Measurements from ENCODE around the gene DDX3X. TPM values are rescaled to one million over a fixed set of nuclear protein-coding genes. Genes with fewer than 3 reads are reported as not detected.
A peak's percentile ranks its signal among the peaks of the same experiment; 100 is the strongest.

The DDX3X gene
- total RNA-seq, 1 experiment from 2014 or later, result 228 TPM

DNA sequence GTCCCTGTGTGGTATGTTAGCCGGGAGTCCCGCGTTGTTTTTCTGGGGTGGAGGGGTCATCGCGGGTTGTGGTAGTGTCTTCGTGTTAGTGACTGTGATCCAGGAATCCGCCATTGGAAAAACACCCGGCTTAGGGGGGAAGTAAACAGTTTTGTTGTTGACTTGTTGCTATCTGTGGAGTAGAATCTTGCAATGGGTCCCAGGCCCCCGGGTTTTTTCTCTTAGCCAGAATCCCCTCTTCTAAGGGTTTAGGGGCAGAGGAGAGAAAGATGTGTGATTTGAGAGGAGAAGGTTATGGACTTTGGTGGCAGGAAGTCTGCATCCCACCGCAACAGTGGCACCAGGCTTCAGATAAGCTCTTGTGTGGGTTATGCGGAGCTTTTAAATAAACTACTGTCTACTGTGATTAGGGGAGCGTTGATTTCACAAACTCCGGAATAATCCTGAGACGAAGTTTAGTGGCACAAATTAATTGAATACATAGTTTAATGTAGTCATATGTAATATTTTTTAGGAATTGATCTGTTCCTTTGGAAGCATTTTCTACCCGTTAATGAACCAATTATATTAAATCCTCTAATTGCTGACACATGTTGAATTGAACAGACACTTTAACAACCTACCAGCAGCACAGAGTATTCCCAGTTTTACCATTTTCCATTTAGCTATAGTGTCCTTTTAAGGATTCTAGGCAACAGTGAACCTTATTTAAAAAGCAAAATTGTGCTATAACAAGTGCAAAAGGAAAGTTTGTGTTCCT lies 1.4 kb downstream of the DDX3X start:
- ChIA-PET CTCF (no interaction called here), POLR2A (interaction anchor here (0.6 kb wide), 1 partner anchor 67 kb away, joined by 7 read pairs; no protein-coding TSS in a partner anchor)
- peaks cover 41% of the 10 kb centered on the region for H3K36me3 Mint-ChIP-seq
- TF ChIP-seq TEAD4 (CRISPR knock-in tag; IDR thresholded peaks at IDR 0.05) (no peak), NFATC4 (CRISPR knock-in tag; IDR thresholded peaks at IDR 0.05) (no peak)
- no peaks in the 10 kb centered on the region for H3K9me3 Mint-ChIP-seq
- DNase-seq (ENCODE audit: low spot score) (no peak), ATAC-seq (no peak)
- peak overlapping the region; percentile 86 for H3K4me3 Mint-ChIP-seq
- peaks cover 45% of the 10 kb centered on the region for H3K4me1 Mint-ChIP-seq
- no peaks in the 10 kb centered on the region for H3K27me3 Mint-ChIP-seq (ENCODE audit: low read depth)
- peak overlapping the region; percentile 84; the same call in 1 of the 2 replicates for H3K27ac Mint-ChIP-seq

DNA sequence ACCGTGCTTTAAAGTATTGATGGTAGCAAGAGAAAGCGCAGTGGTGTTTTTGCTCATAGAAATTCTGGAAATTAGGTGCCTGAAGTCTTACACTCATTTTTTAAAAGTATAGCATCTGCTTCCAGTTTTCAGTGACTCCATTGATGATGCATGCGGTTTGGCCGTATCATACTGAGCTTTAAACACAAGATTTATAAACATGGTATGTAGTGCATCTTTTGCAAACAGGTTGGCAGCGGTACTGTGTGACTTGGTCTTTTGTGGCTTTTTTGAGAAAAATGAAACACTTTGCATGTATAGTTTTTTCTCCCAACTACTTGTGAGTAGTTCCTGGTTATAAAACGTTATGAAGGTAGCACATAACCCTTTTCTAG lies 2.0 kb downstream of the DDX3X start:
- Mint-ChIP-seq H3K27ac (peak overlapping the region; percentile 79), H3K4me1 (peaks cover 41% of the 10 kb centered on the region), H3K9me3 (no peaks in the 10 kb centered on the region), H3K4me3 (peak overlapping the region; percentile 86), H3K27me3 (ENCODE audit: low read depth) (no peaks in the 10 kb centered on the region), H3K36me3 (peaks cover 46% of the 10 kb centered on the region)
- ChIA-PET CTCF (no interaction called here), POLR2A (interaction anchor here (0.6 kb wide), 1 partner anchor 66 kb away, joined by 7 read pairs; no protein-coding TSS in a partner anchor)
- TF ChIP-seq NR3C1 (CRISPR knock-in tag; conservative IDR thresholded peaks at IDR 0.05; ENCODE audit: low read depth) (no peak), ZNF423 (CRISPR knock-in tag; IDR thresholded peaks at IDR 0.05) (no peak), SMAD3 (CRISPR knock-in tag; IDR thresholded peaks at IDR 0.05; ENCODE audit: borderline replicate concordance) (no peak), TCF7 (CRISPR knock-in tag; IDR thresholded peaks at IDR 0.05; ENCODE audit: low read depth) (no peak), ZNF317 (CRISPR knock-in tag; IDR thresholded peaks at IDR 0.05; ENCODE audit: borderline replicate concordance, low read depth) (no peak), ZNF138 (CRISPR knock-in tag; conservative IDR thresholded peaks at IDR 0.05) (no peak)
- TF ChIP-seq, protein P1, sequence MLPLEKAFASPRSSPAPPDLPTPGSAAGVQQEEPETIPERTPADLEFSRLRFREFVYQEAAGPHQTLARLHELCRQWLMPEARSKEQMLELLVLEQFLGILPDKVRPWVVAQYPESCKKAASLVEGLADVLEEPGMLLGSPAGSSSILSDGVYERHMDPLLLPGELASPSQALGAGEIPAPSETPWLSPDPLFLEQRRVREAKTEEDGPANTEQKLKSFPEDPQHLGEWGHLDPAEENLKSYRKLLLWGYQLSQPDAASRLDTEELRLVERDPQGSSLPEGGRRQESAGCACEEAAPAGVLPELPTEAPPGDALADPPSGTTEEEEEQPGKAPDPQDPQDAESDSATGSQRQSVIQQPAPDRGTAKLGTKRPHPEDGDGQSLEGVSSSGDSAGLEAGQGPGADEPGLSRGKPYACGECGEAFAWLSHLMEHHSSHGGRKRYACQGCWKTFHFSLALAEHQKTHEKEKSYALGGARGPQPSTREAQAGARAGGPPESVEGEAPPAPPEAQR (CRISPR knock-in tag; IDR thresholded peaks at IDR 0.05), result no peak
- TF ChIP-seq, protein P2, sequence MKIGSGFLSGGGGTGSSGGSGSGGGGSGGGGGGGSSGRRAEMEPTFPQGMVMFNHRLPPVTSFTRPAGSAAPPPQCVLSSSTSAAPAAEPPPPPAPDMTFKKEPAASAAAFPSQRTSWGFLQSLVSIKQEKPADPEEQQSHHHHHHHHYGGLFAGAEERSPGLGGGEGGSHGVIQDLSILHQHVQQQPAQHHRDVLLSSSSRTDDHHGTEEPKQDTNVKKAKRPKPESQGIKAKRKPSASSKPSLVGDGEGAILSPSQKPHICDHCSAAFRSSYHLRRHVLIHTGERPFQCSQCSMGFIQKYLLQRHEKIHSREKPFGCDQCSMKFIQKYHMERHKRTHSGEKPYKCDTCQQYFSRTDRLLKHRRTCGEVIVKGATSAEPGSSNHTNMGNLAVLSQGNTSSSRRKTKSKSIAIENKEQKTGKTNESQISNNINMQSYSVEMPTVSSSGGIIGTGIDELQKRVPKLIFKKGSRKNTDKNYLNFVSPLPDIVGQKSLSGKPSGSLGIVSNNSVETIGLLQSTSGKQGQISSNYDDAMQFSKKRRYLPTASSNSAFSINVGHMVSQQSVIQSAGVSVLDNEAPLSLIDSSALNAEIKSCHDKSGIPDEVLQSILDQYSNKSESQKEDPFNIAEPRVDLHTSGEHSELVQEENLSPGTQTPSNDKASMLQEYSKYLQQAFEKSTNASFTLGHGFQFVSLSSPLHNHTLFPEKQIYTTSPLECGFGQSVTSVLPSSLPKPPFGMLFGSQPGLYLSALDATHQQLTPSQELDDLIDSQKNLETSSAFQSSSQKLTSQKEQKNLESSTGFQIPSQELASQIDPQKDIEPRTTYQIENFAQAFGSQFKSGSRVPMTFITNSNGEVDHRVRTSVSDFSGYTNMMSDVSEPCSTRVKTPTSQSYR (CRISPR knock-in tag; IDR thresholded peaks at IDR 0.05), result no peak
- TF ChIP-seq, protein P3, sequence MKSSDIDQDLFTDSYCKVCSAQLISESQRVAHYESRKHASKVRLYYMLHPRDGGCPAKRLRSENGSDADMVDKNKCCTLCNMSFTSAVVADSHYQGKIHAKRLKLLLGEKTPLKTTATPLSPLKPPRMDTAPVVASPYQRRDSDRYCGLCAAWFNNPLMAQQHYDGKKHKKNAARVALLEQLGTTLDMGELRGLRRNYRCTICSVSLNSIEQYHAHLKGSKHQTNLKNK (CRISPR knock-in tag; IDR thresholded peaks at IDR 0.05), result no peak
- TF ChIP-seq, protein P4, sequence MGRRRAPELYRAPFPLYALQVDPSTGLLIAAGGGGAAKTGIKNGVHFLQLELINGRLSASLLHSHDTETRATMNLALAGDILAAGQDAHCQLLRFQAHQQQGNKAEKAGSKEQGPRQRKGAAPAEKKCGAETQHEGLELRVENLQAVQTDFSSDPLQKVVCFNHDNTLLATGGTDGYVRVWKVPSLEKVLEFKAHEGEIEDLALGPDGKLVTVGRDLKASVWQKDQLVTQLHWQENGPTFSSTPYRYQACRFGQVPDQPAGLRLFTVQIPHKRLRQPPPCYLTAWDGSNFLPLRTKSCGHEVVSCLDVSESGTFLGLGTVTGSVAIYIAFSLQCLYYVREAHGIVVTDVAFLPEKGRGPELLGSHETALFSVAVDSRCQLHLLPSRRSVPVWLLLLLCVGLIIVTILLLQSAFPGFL (CRISPR knock-in tag; IDR thresholded peaks at IDR 0.05; ENCODE audit: borderline replicate concordance), result no peak
- no peak for ATAC-seq
- DNase-seq (ENCODE audit: low spot score), result no peak

DNA sequence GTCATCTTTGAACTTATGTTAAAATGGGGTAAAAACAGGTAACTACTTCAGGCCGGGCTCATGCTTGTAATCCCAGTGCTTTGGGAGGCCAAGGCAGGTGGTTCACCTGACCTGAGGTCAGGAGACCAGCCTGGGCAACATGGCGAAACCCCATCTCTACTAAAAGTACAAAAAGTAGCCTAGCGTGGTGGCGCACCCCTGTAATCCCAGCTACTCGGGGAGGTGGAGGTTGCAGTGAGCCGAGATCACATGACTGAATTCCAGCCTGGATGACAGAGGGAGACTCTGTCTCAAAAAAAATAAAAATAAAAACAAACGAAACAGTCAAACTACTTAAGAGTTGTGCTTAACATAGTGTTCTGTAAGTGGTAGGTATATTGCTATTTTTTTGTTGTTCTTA lies 2.5 kb downstream of the DDX3X start:
- CTCF ChIA-PET, result no interaction called here

More for the DNA sequence above, 2.5 kb downstream of the DDX3X start:
- no peaks in the 10 kb centered on the region for H3K9me3 Mint-ChIP-seq
- peaks cover 50% of the 10 kb centered on the region for H3K36me3 Mint-ChIP-seq
- H3K4me3 Mint-ChIP-seq, result peak overlapping the region; percentile 86
- H3K27me3 Mint-ChIP-seq (ENCODE audit: low read depth), result no peaks in the 10 kb centered on the region
- TF ChIP-seq ZNF671 (CRISPR knock-in tag; IDR thresholded peaks at IDR 0.05) (no peak), USF2 (CRISPR knock-in tag; IDR thresholded peaks at IDR 0.05) (peak; percentile 46; the same call in 1 of the 2 replicates)
- DNase-seq (ENCODE audit: low spot score), result no peak
- H3K27ac Mint-ChIP-seq, result no peak overlapping the region
- no peak for ATAC-seq
- peaks cover 36% of the 10 kb centered on the region for H3K4me1 Mint-ChIP-seq
- POLR2A ChIA-PET, result no interaction called here
